B cell (primary cell): ENCODE measurements around the gene EPB41L4B. TPM values are rescaled to one million over a fixed set of nuclear protein-coding genes. Genes with fewer than 3 reads are reported as not detected.
"Not testable (repeated sequence)": the region's sequence is repeated elsewhere in the genome, so short reads cannot be mapped to it uniquely, and the experiment has no call there.

Source experiments
- ATAC-seq: fragments of 200-7000 bp; cut with Tn5 transposase; one replicate; pipeline ENCODE4 v1.10.0; 2021; ENCODE audit warnings: low read depth, mild to moderate bottlenecking, moderate number of reproducible peaks, moderate library complexity
- CTCF ChIA-PET: fragments of 350-600 bp; sonication (Branson Sonifier 250); formaldehyde crosslinking; loops from one replicate; lab custom pipeline; 2021; ENCODE audit warnings: antibody characterized with exemption, inconsistent platforms; lab: Charles Lee
- POLR2A ChIA-PET: fragments of 350-600 bp; sonication (Branson Sonifier 250); formaldehyde crosslinking; loops from one replicate; lab custom pipeline; 2021; ENCODE audit warnings: antibody characterized with exemption; lab: Charles Lee
- DNase-seq: peaks from one replicate; pipeline ENCODE4 v3.0.0; 2013
- H2AFZ ChIP-seq: 2 replicates; pipeline ENCODE4 v1.6.1; 2012; ENCODE audit warnings: mild to moderate bottlenecking, low read depth, low read length; ENCODE audit not compliant: insufficient read depth, poor library complexity, severe bottlenecking
- H3K27ac ChIP-seq, 2 donors: 1 replicate in 1 of 2; 2 replicates in 1 of 2; pipeline ENCODE4 v1.5.1; 2012 to 2013; ENCODE audit warnings: low read length in 2 of 2, mild to moderate bottlenecking in 2 of 2, moderate library complexity in 1 of 2
- H3K27me3 ChIP-seq, 4 experiments: fragments of 200-600 bp in 1 of 4; sonication (generic) in 1 of 4; replicated peaks in 1 of 4; 1 replicate in 2 of 4; 2 replicates in 2 of 4; pipeline versions ENCODE4 v1.6.1 to v1.7.0; 2013 to 2016; ENCODE audit warnings: low read length in 3 of 4, mild to moderate bottlenecking in 2 of 4, mixed read lengths in 1 of 4, moderate library complexity in 1 of 4; ENCODE audit not compliant: insufficient read depth in 4 of 4, control insufficient read depth in 3 of 4; ENCODE audit errors: control extremely low read depth in 1 of 4
- H3K36me3 ChIP-seq, 2 experiments: replicated peaks in 1 of 2; 1 replicate in 1 of 2; 2 replicates in 1 of 2; pipeline versions ENCODE4 v1.6.1 to v1.7.1; 2013; ENCODE audit warnings: low read length in 1 of 2; ENCODE audit not compliant: insufficient read depth in 2 of 2, control insufficient read depth in 1 of 2; ENCODE audit errors: control extremely low read depth in 1 of 2, extremely low read depth in 1 of 2
- H3K4me1 ChIP-seq, 2 donors: fragments of 200-600 bp in 1 of 2; sonication (generic) in 1 of 2; 1 replicate in 1 of 2; 2 replicates in 1 of 2; pipeline versions ENCODE4 v1.5.1 to v1.6.1; 2013 to 2017; ENCODE audit warnings: low read length in 2 of 2; ENCODE audit not compliant: control insufficient read depth in 2 of 2, insufficient read depth in 2 of 2
- H3K4me2 ChIP-seq: replicated peaks from 2 replicates; pipeline ENCODE3; 2012; ENCODE audit warnings: mild to moderate bottlenecking, low read depth, low read length; ENCODE audit not compliant: poor library complexity, severe bottlenecking
- H3K4me3 ChIP-seq, 5 experiments: fragments of 200-600 bp in 1 of 5; sonication (generic) in 1 of 5; 1 replicate in 3 of 5; 2 replicates in 2 of 5; pipeline versions ENCODE4 v1.5.1 to v1.7.0; 2011 to 2016; ENCODE audit warnings: low read length in 4 of 5, mild to moderate bottlenecking in 4 of 5, low read depth in 2 of 5, control low read depth in 1 of 5, moderate library complexity in 1 of 5; ENCODE audit not compliant: insufficient read depth in 1 of 5; ENCODE audit errors: control extremely low read depth in 1 of 5, extremely low read depth in 1 of 5
- H3K79me2 ChIP-seq: fragments of 200-600 bp; sonication (generic); one replicate; pipeline ENCODE4 v1.6.0; 2016; ENCODE audit warnings: low read length; ENCODE audit not compliant: control insufficient read depth, insufficient read depth
- H3K9ac ChIP-seq: fragments of 200-600 bp; sonication (generic); 2 replicates; pipeline ENCODE4 v1.6.1; 2017; ENCODE audit warnings: mild to moderate bottlenecking, low read length, moderate library complexity
- H3K9me3 ChIP-seq, 3 donors: one replicate each; pipeline versions ENCODE4 v1.6.1 to v1.7.1; 2013; ENCODE audit warnings: low read length in 2 of 3; ENCODE audit not compliant: control insufficient read depth in 2 of 3, insufficient read depth in 1 of 3; ENCODE audit errors: control extremely low read depth in 1 of 3
- H4K20me1 ChIP-seq: 2 replicates; pipeline ENCODE4 v1.6.0; 2012; ENCODE audit warnings: mild to moderate bottlenecking, low read length; ENCODE audit not compliant: insufficient read depth, control insufficient read depth, poor library complexity, severe bottlenecking
- H3K27ac Mint-ChIP-seq: one replicate; pipeline ENCODE4 v1.8.0; 2021; ENCODE audit warnings: mixed read lengths
- H3K27me3 Mint-ChIP-seq: one replicate; pipeline ENCODE4 v1.8.0; 2021; ENCODE audit warnings: mixed read lengths
- H3K4me1 Mint-ChIP-seq: one replicate; pipeline ENCODE4 v1.8.0; 2021; ENCODE audit warnings: mixed read lengths
- H3K4me3 Mint-ChIP-seq: one replicate; pipeline ENCODE4 v1.8.0; 2021; ENCODE audit warnings: mixed read lengths
- H3K9me3 Mint-ChIP-seq: one replicate; pipeline ENCODE4 v1.8.0; 2022; ENCODE audit warnings: mixed read lengths; ENCODE audit not compliant: insufficient read depth
- EZH2 ChIP-seq: IDR thresholded peaks from 2 replicates; pipeline ENCODE4 v1.6.1; 2012; ENCODE audit warnings: borderline replicate concordance, low read depth, mild to moderate bottlenecking, moderate library complexity, low read length; ENCODE audit not compliant: insufficient read depth, poor library complexity, severe bottlenecking
- WGBS: methylation state at CpG from one replicate; pipeline ENCODE4 v1.1.5; 2013; ENCODE audit warnings: missing lambda C conversion rate; ENCODE audit not compliant: insufficient coverage; 5-methylcytosine and 5-hydroxymethylcytosine counted together
- intact Hi-C: fragments of 100-400 bp; cut with micrococcal nuclease; formaldehyde crosslinking; loops from one replicate; pipeline ENCODE4 v1.10.0; 2022
- polyA plus RNA-seq: library from polyadenylated mRNA; depleted of rRNA; stranded (reverse); fragments of >200 nt; gene quantifications from 2 replicates; pipeline ENCODE4 v1.2.3, GENCODE V29; 2012
- total RNA-seq, 2 donors: library from RNA; stranded (reverse); fragments of 120-200 nt in 1 of 2; gene quantifications; 1 replicate in 1 of 2; 2 replicates in 1 of 2; pipeline versions ENCODE4 v1.2.3 to v1.2.4, GENCODE V29; 2013 to 2022
- TF ChIP-seq, protein P1 (sequence below): fragments of 200-600 bp; IDR thresholded peaks from one replicate; pipeline ENCODE4 v1.8.0; 2022; ENCODE audit warnings: antibody characterized with exemption, mild to moderate bottlenecking

The EPB41L4B gene
- total and polyA plus RNA-seq, 2 donors (not counting 1 experiment from before 2014, with no cell fraction given) = 2.9 TPM; not detected in 1

- POLR2A ChIA-PET = no interaction called here
- no peaks in the 10 kb centered on the region for H3K4me1 ChIP-seq
- intact Hi-C loops = no loop called here
Measured at GRCh38 chr9:109224751-109225150, 96.1 kb downstream of the EPB41L4B start.

DNA sequence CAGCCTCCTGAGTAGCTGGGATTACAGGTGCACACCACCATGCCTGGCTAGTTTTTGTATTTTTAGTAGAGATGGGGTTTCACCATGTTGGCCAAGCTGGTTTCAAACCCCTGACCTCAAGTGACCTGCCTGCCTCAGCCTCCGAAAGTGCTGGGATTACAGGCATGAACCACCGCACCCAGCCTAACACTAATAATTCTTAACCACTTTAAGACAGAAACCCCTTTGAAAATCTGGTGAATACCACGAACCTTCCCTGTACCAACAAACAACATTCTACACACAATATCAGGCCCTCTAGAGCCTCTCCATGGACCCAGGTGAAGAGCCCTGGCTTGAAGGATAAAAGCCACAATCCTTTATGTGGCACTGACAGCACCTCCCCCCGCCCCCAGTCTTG is 102.6 kb downstream of the EPB41L4B start:
- WGBS = 83% methylated on average over 4 of the region's 4 CpGs
- ATAC-seq, H3K27me3 ChIP-seq, H3K9me3 Mint-ChIP-seq, H3K9me3 ChIP-seq, H3K27ac Mint-ChIP-seq, DNase-seq, H3K4me3 Mint-ChIP-seq, POLR2A ChIA-PET, CTCF ChIA-PET, H4K20me1 ChIP-seq, H3K4me3 ChIP-seq, H2AFZ ChIP-seq, H3K4me1 Mint-ChIP-seq, H3K4me2 ChIP-seq, H3K27ac ChIP-seq, H3K4me1 ChIP-seq, H3K79me2 ChIP-seq, H3K36me3 ChIP-seq, intact Hi-C loops, H3K9ac ChIP-seq: not testable (repeated sequence)
- H3K27me3 Mint-ChIP-seq = peaks cover 31% of the 10 kb centered on the region

More at GRCh38 chr9:109224751-109225150, 96.1 kb downstream of the EPB41L4B start:
- Mint-ChIP-seq H3K9me3 (no peaks in the 10 kb centered on the region), H3K4me3 (no peak overlapping the region), H3K27ac (no peak overlapping the region), H3K4me1 (no peaks in the 10 kb centered on the region), H3K27me3 (peaks cover 13% of the 10 kb centered on the region)
- H3K36me3 ChIP-seq = no peaks in the 10 kb centered on the region
- TF ChIP-seq, protein P1, sequence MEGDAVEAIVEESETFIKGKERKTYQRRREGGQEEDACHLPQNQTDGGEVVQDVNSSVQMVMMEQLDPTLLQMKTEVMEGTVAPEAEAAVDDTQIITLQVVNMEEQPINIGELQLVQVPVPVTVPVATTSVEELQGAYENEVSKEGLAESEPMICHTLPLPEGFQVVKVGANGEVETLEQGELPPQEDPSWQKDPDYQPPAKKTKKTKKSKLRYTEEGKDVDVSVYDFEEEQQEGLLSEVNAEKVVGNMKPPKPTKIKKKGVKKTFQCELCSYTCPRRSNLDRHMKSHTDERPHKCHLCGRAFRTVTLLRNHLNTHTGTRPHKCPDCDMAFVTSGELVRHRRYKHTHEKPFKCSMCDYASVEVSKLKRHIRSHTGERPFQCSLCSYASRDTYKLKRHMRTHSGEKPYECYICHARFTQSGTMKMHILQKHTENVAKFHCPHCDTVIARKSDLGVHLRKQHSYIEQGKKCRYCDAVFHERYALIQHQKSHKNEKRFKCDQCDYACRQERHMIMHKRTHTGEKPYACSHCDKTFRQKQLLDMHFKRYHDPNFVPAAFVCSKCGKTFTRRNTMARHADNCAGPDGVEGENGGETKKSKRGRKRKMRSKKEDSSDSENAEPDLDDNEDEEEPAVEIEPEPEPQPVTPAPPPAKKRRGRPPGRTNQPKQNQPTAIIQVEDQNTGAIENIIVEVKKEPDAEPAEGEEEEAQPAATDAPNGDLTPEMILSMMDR = no peak
- TF ChIP-seq EZH2 = no peak
- H3K4me2 ChIP-seq = no peak overlapping the region
- no peak overlapping the region for H2AFZ ChIP-seq
- H3K79me2 ChIP-seq = no peaks in the 10 kb centered on the region
- 91% methylated on average over 2 of the region's 3 CpGs for WGBS
- no peak overlapping the region for H3K4me3 ChIP-seq
- no peak for ATAC-seq
- no peak overlapping the region for H3K9ac ChIP-seq
- peaks cover 0 to 2% (median 0%) of the 10 kb centered on the region in 4 experiments for H3K27me3 ChIP-seq
- CTCF ChIA-PET = no interaction called here
- no peaks in the 10 kb centered on the region for H3K9me3 ChIP-seq
- DNase-seq = no peak
- H4K20me1 ChIP-seq = no peaks in the 10 kb centered on the region
- H3K27ac ChIP-seq = no peak overlapping the region
